GM19372 (cell line): ENCODE results near the gene NR6A1.

Source experiments
- ATAC-seq: cut with Tn5 transposase; IDR thresholded peaks from one replicate; pipeline ENCODE4 v1.9.1; 2021; ENCODE audit warnings: mild to moderate bottlenecking, low read depth, moderate library complexity; ENCODE audit not compliant: unreplicated experiment

NR6A1 gene

DNA sequence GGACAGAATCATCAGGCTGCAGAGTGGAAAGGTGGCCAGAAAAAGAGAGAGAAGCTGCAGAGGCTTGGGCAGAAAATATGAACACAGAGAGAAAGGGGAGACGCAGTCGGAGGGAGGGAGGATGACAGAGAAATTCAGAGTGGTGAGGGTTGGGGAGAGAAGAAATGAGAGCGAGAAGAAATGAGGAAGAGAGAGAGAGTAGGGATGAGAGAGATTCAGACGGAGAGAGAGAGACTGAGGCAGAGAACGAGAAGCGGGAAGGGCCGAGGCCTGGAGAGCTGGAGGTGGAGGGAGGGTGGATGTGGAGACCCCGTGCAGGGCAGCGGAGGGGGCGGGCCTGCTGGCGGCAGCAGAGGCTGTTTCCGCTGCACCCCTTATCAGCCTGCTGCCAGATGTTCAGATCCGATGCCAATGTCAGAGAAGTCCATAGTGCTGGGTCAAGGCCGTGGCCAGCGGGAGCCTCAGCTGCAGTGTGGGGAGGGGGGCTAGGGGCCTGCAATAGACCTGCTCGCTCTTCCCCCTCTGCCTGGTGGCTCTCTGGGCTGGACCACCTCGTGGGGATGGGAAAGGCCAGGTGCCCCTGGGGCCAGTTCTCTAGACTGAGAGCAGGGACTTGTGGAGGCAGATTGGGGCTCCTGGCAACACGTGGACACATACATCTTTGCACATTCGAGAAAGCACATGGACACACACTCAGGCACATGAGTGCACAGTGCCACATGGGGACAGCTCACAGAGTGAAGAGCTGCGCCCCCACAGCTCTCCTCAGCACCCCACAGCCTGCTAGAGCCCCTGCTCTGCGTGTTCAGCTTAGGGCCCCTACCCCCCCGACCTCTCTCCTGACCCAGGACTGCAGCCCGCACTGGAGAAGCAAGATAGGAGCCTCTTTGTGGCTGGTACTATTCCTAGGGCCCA lies 259.0 kb downstream of the NR6A1 start:
- no peak for ATAC-seq

- no peak for ATAC-seq
These were observed 259.7 kb downstream of the NR6A1 start for GRCh38 chr9:124511426-124511840.

DNA sequence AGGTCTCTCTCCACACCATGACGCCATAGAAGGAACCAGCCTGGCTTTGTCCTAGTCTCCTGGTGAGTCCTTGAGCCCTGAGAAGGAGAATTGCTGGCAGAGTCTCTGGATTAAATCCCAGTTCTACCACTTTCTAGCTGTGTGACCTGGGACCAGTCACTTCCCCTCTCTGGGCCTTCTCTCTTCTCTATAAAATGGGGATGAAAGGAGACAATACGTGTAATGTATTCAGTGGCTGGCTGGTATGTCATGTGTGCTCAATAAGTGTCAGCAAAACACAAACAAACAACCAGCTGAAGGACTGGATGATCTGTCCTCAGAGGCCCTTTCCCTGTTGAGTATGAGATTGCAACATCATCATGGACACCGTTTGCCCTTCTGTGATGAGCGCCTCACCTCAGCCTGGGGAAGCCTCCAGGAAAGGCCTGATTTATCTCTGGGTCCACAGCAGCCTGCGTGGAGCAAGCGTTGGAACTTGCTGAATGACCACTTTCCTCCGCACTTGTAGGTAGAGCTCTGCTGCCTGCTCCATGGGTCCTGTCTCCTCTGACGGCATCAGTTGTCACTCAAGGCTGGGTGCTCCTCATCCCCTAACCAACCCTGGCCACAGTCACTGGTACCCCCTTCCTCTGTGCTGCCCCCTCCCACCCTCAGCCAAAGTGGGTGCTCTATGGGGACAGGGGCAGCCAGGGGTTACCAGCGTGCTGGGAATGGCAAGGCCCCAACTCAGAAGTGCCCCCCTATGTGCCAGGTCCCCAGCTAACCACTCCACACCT lies 260.3 kb downstream of the NR6A1 start:
- ATAC-seq: no peak

GRCh38 chr9:124507880-124508423 lies 263.2 kb downstream of the NR6A1 start:
- ATAC-seq: no peak

GRCh38 chr9:124506931-124507879 lies 263.9 kb downstream of the NR6A1 start, which contains the start of gene NR5A1:
NR5A1 (minus strand) TSS chr9:124507399; CDS start chr9:124503395, 4,004 bp downstream.
- no peak for ATAC-seq

DNA sequence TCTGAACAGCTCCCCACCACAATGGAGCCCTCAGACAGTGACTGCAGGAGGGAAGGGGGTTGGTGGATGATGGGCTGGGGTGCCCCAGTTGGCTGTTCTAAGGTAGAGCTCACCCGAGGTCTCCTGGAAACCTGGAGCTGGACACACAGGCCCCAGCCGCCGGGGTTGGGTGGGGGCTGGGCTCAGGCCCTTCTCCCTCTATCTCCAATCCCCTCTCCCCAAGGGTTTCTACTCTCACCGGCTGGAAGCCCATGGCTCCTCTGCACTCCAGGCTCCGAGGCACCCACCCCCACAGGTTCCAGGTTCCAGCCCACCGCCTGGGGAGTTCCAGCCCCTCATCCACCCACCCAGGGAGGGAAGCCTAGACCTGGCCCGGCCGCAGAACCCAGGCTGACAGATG lies 264.7 kb downstream of the NR6A1 start:
- no peak for ATAC-seq

- ATAC-seq: no peak
These were observed 265.2 kb downstream of the NR6A1 start for GRCh38 chr9:124505901-124506346.

DNA sequence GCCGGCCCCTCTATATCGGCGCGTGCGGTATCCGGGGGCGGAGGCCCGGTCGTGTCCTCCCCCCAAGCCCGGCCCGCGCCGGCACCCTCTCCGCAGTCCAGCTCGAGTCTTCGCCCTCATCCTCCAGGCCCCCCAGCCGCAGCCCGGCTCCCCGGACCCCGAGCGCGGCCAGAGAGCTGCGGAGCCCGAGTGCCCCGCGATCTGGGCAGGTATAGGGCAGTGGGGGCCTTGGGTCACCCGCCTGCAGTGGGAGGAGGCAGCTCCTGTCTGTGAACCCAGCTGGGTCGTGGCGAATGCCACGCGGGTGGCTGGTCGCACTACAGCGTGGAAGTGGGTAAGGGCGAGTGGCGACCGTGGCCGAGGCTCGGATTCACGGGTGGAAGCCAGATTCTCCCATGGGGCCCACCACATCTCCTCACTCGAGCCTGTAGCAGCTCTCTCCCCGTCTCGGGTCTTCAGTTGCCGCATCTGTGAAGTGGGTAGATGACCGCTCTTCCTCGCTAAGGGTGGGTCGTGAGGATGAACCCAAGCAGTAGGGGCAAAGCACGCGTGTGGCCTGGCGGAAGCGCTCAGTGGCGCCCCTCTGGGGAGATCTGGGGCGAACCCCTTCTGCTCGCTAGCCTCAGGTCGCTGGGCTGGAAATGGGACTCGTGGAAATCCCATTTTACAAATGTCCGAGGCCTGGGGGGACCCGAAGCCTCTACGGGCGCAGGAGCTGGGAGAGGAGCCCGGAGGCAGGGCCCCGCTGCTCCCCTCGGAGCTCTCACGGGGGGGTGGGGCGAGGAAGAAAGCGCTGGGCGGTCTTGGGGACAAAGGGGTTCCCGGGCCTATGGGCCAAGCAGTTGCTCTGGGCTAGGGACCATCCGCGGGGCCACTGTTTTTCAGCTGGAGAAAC lies 265.9 kb downstream of the NR6A1 start:
- no peak for ATAC-seq

DNA sequence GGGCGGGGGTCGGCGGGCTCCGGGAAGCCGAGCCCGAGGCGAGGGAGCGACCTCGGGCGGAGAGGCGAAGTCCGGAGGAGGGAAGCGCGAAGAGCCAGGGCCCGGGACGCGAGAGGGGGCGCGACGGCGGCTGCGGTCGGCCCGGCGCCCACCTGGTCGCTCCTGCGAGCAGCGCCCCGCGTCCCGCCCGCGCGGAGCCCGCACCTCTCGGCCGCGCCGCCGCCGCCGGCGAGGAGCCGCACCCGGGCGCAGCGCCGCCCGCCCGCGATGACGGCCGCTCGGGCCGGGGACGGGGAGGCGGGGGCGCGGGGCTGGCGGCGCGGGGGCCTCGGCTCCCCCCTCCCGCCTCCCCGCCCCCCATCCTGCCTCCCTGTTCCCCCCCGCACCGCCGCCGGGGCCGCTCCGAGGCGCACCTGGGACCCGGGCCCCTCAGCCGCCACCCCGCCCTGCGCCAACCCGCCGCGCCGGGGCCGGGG lies 266.5 kb downstream of the NR6A1 start:
- ATAC-seq: no peak

DNA sequence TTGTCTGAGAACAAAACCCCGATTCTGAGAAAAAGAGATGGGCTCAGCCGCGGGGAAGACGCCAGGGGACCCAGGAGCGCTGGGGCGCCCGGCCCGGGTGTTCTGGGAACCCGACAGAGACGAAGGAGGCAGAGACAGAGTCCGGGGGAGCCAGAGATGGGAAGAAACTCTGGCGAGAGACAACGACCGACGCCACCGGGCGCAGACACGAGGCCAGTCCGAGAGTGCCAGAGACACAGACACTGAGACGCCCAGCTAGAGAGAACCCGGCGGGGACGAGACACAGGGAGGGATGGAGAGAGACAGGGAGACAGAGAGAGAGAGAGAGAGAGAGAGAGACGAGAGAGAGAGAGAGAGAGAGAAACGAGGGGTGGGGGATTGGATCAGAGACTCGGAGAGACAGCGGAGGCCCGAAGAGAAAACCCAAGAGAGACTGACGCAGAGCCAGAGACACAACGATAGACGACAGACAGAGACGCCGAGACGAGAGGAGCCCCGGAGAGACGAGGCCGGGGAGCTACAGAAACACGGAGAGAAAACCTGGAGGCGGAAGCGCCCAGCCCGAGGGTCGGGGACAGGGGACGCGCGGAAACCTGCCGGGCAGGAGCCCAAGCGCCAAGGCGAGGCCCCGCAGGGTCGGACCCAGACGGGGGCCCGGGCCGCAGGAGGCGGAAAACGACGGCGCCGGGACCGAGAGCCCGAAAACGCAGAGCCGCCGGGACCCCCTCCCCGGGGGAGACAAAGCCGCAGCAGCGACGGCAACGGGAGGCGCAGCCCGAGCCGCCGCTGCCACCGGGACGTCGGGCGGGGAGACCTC lies 267.2 kb downstream of the NR6A1 start:
- ATAC-seq: no peak

DNA sequence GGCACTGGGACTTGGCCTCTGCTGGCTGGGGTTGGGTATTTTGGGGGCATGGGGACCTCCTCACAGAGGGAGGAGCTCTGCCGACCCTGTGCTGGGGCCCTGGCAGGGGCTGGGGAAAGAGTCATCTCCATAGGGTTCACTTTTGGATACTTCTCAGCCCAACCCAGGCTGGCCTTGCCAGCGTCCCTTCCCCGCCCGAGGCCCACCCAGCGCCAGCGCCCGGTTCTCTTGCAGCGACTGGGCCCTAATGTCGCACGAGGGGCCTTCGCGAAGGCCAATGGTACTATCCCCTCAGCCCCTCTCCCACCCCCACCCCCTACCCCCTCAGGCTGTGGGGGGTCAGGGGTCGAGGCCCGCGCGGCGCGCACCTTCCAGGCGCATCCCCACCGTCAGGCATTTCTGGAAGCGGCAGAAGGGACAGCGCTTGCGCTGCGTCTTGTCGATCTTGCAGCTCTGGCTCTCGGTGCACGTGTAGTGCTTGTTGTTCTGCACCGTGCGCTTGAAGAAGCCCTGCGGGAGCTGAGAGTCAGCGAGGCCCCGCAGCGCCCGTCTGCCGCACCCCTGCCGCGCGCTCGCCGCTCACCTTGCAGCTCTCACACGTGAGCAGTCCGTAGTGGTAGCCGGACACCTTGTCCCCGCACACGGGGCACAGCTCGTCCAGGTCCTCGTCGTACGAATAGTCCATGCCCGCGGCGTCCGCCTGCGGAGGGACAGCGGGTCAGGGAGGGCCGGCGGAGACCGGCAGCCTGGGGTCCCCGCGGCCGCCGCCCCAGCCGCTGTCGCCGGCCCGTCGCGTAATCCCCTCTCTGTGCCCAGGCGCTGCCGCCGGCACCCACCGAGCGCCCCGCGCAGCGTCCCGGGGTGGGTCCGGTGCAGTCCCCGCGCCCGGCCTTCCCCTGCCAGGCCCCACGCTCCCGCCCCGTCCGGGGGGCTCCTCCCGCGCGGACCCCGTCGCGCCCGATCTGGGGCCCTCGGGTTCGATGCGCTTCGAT lies 268.1 kb downstream of the NR6A1 start:
- no peak for ATAC-seq

GRCh38 chr9:124501771-124502320 lies 269.3 kb downstream of the NR6A1 start:
- ATAC-seq: no peak

GRCh38 chr9:124500796-124501611 lies 270.1 kb downstream of the NR6A1 start:
- no peak for ATAC-seq

GRCh38 chr9:124500028-124500795 lies 270.9 kb downstream of the NR6A1 start:
- ATAC-seq: no peak

- no peak for ATAC-seq
These were observed 271.9 kb downstream of the NR6A1 start for GRCh38 chr9:124499216-124499615.
